ENCODE measurements around the gene GALNT14. TPM values are rescaled to one million over a fixed set of nuclear protein-coding genes. Genes with fewer than 3 reads are reported as not detected.

The GALNT14 gene
- total RNA-seq, 1 donor from 2014 or later: 0.83 TPM

DNA sequence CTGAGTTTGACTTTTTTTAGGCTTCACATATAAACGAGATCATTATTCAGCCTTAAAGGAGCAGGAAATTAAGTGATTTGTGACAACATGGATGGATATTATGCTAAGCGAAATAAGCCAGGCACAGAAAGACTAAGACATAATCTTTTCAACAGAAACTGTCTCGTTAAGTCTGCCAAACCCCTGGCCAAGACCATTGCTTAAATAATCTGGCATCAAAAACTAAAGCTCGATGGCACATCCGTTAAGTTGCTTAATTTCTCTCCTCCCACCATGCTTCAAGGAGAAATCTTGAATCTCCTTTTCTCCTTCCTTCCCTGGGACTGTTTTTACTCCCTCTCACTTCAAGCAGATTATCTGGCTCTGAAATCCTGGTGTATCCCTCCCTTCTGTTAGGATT is 140.3 kb downstream of the GALNT14 start:
- Histone ChIP-seq H3K27ac (no peak overlapping the region), H3K36me3 (no peaks in the 10 kb centered on the region), H3K4me3 (no peak overlapping the region), H3K27me3 (ENCODE audit: low read depth) (no peaks in the 10 kb centered on the region), H3K4me1 (no peaks in the 10 kb centered on the region), H3K9me3 (no peaks in the 10 kb centered on the region)
- TF ChIP-seq, protein P1, sequence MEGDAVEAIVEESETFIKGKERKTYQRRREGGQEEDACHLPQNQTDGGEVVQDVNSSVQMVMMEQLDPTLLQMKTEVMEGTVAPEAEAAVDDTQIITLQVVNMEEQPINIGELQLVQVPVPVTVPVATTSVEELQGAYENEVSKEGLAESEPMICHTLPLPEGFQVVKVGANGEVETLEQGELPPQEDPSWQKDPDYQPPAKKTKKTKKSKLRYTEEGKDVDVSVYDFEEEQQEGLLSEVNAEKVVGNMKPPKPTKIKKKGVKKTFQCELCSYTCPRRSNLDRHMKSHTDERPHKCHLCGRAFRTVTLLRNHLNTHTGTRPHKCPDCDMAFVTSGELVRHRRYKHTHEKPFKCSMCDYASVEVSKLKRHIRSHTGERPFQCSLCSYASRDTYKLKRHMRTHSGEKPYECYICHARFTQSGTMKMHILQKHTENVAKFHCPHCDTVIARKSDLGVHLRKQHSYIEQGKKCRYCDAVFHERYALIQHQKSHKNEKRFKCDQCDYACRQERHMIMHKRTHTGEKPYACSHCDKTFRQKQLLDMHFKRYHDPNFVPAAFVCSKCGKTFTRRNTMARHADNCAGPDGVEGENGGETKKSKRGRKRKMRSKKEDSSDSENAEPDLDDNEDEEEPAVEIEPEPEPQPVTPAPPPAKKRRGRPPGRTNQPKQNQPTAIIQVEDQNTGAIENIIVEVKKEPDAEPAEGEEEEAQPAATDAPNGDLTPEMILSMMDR (IDR thresholded peaks at IDR 0.05): no peak
- intact Hi-C loops (cut with DNase I): no loop called here
- no peak for DNase-seq
- ATAC-seq: no peak

- Histone ChIP-seq H3K9me3 (no peaks in the 10 kb centered on the region), H3K4me3 (no peak overlapping the region), H3K27me3 (ENCODE audit: low read depth) (no peaks in the 10 kb centered on the region), H3K36me3 (no peaks in the 10 kb centered on the region), H3K4me1 (no peaks in the 10 kb centered on the region), H3K27ac (no peak overlapping the region)
- ATAC-seq (no peak), DNase-seq (no peak)
- TF ChIP-seq, protein P1 (IDR thresholded peaks at IDR 0.05): no peak
- intact Hi-C loops (cut with DNase I): no loop called here
Observed at GRCh38 chr2:30994227-30995056, 143.8 kb downstream of the GALNT14 start.

- DNase-seq (no peak), ATAC-seq (no peak)
- no peaks in the 10 kb centered on the region for H3K27me3 ChIP-seq (ENCODE audit: low read depth)
- H3K4me1 ChIP-seq: no peaks in the 10 kb centered on the region
- H3K27ac ChIP-seq: no peak overlapping the region
- TF ChIP-seq, protein P1 (IDR thresholded peaks at IDR 0.05): no peak
- no peaks in the 10 kb centered on the region for H3K36me3 ChIP-seq
- no peak overlapping the region for H3K4me3 ChIP-seq
- no peaks in the 10 kb centered on the region for H3K9me3 ChIP-seq
- intact Hi-C loops (cut with DNase I): no loop called here
Observed at GRCh38 chr2:30992781-30993180, 145.5 kb downstream of the GALNT14 start.

DNA sequence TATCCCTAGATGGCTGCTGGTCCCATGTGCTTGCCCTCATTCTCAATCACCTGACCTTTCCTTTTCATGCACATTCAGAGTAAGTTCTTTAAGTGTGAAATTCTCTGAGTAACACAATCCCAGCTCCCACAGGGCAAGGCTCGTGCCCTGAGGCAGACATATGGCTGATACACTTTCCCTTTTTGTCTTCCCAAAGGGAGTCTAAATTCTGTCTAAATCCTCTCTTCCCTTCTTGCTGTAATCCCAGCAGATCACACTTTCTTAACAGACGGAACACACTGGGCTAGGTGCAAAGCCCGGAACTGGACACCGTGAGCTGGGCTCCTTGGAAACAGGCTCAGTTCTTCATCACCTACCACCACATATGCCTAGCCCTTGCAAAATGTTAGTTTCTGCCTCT is 147.6 kb downstream of the GALNT14 start:
- no peaks in the 10 kb centered on the region for H3K4me1 ChIP-seq
- H3K36me3 ChIP-seq: no peaks in the 10 kb centered on the region
- H3K27ac ChIP-seq: no peak overlapping the region
- H3K9me3 ChIP-seq: no peaks in the 10 kb centered on the region
- ATAC-seq (no peak), DNase-seq (no peak)
- H3K27me3 ChIP-seq (ENCODE audit: low read depth): no peaks in the 10 kb centered on the region
- no peak overlapping the region for H3K4me3 ChIP-seq
- intact Hi-C loops (cut with DNase I): no loop called here
- TF ChIP-seq, protein P1 (IDR thresholded peaks at IDR 0.05): no peak

GRCh38 chr2:30990176-30990575 is 148.1 kb downstream of the GALNT14 start:
- no peaks in the 10 kb centered on the region for H3K9me3 ChIP-seq
- no peaks in the 10 kb centered on the region for H3K36me3 ChIP-seq
- H3K4me1 ChIP-seq: no peaks in the 10 kb centered on the region
- ATAC-seq: no peak
- DNase-seq: no peak
- no peak overlapping the region for H3K4me3 ChIP-seq
- H3K27me3 ChIP-seq (ENCODE audit: low read depth): no peaks in the 10 kb centered on the region
- H3K27ac ChIP-seq: no peak overlapping the region
- TF ChIP-seq, protein P1 (IDR thresholded peaks at IDR 0.05): no peak
- intact Hi-C loops (cut with DNase I): no loop called here
